ENCODE data around the gene NCOA7.

NCOA7 gene

DNA sequence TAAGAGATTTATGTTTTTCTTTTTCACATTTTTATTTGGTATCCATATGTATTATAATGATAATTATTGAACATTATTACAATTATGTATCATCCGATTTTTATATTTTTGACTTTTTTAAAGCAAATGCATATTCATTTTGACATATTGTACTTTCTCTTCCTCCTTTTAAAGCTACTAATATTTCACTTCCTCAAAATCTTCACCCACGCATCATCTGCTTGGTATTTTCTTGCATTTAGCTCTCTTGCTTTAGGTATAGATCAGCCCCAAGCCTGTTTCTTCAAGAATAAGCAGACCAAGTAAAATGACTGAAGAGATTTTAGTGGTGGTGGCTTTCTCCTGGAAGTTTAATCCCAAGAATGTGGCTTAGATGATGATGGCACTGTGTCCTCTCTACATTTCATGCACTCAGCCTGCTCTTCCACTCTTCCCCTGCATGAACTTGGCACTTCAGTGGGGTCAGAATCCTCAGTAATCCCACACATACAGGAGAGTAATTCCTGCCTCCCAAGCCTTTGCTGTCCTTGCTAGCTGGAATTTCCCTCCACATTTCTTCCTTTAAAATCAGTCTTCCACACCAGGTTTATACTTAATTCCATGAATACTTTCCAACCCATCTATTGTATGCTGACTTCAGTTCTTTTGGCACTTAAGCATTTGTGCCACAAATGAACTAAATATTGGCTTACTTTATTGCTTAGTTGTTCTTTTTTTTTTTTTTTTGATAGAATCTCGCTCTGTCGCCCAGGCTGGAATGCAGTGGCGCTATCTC lies 8.2 kb downstream of the NCOA7 start:
- TF ChIP-seq, protein P1, sequence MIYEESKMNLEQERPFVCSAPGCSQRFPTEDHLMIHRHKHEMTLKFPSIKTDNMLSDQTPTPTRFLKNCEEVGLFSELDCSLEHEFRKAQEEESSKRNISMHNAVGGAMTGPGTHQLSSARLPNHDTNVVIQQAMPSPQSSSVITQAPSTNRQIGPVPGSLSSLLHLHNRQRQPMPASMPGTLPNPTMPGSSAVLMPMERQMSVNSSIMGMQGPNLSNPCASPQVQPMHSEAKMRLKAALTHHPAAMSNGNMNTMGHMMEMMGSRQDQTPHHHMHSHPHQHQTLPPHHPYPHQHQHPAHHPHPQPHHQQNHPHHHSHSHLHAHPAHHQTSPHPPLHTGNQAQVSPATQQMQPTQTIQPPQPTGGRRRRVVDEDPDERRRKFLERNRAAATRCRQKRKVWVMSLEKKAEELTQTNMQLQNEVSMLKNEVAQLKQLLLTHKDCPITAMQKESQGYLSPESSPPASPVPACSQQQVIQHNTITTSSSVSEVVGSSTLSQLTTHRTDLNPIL (CRISPR knock-in tag; IDR thresholded peaks at IDR 0.05; ENCODE audit: low read depth): no peak
- TF ChIP-seq, protein P2, sequence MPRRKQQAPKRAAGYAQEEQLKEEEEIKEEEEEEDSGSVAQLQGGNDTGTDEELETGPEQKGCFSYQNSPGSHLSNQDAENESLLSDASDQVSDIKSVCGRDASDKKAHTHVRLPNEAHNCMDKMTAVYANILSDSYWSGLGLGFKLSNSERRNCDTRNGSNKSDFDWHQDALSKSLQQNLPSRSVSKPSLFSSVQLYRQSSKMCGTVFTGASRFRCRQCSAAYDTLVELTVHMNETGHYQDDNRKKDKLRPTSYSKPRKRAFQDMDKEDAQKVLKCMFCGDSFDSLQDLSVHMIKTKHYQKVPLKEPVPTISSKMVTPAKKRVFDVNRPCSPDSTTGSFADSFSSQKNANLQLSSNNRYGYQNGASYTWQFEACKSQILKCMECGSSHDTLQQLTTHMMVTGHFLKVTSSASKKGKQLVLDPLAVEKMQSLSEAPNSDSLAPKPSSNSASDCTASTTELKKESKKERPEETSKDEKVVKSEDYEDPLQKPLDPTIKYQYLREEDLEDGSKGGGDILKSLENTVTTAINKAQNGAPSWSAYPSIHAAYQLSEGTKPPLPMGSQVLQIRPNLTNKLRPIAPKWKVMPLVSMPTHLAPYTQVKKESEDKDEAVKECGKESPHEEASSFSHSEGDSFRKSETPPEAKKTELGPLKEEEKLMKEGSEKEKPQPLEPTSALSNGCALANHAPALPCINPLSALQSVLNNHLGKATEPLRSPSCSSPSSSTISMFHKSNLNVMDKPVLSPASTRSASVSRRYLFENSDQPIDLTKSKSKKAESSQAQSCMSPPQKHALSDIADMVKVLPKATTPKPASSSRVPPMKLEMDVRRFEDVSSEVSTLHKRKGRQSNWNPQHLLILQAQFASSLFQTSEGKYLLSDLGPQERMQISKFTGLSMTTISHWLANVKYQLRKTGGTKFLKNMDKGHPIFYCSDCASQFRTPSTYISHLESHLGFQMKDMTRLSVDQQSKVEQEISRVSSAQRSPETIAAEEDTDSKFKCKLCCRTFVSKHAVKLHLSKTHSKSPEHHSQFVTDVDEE (CRISPR knock-in tag; IDR thresholded peaks at IDR 0.05): no peak
- TF ChIP-seq, protein P3, sequence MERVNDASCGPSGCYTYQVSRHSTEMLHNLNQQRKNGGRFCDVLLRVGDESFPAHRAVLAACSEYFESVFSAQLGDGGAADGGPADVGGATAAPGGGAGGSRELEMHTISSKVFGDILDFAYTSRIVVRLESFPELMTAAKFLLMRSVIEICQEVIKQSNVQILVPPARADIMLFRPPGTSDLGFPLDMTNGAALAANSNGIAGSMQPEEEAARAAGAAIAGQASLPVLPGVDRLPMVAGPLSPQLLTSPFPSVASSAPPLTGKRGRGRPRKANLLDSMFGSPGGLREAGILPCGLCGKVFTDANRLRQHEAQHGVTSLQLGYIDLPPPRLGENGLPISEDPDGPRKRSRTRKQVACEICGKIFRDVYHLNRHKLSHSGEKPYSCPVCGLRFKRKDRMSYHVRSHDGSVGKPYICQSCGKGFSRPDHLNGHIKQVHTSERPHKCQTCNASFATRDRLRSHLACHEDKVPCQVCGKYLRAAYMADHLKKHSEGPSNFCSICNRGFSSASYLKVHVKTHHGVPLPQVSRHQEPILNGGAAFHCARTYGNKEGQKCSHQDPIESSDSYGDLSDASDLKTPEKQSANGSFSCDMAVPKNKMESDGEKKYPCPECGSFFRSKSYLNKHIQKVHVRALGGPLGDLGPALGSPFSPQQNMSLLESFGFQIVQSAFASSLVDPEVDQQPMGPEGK (CRISPR knock-in tag; IDR thresholded peaks at IDR 0.05; ENCODE audit: borderline replicate concordance): no peak
- TF ChIP-seq GLIS3 (CRISPR knock-in tag; IDR thresholded peaks at IDR 0.05): no peak
- no peak for TF ChIP-seq OSR1 (CRISPR knock-in tag; IDR thresholded peaks at IDR 0.05)
- no peak for TF ChIP-seq ZNF8 (CRISPR knock-in tag; IDR thresholded peaks at IDR 0.05)
- TF ChIP-seq ZC3H10 (CRISPR knock-in tag; IDR thresholded peaks at IDR 0.05): no peak
- TF ChIP-seq ZNF70 (CRISPR knock-in tag; IDR thresholded peaks at IDR 0.05): no peak
- no peak for TF ChIP-seq ZFP30 (CRISPR knock-in tag; IDR thresholded peaks at IDR 0.05)
- TF ChIP-seq, protein P4, sequence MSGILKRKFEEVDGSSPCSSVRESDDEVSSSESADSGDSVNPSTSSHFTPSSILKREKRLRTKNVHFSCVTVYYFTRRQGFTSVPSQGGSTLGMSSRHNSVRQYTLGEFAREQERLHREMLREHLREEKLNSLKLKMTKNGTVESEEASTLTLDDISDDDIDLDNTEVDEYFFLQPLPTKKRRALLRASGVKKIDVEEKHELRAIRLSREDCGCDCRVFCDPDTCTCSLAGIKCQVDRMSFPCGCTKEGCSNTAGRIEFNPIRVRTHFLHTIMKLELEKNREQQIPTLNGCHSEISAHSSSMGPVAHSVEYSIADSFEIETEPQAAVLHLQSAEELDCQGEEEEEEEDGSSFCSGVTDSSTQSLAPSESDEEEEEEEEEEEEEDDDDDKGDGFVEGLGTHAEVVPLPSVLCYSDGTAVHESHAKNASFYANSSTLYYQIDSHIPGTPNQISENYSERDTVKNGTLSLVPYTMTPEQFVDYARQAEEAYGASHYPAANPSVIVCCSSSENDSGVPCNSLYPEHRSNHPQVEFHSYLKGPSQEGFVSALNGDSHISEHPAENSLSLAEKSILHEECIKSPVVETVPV (CRISPR knock-in tag; IDR thresholded peaks at IDR 0.05): no peak
- TF ChIP-seq RARB (CRISPR knock-in tag; IDR thresholded peaks at IDR 0.05): no peak
- no peak for TF ChIP-seq ZNF565 (CRISPR knock-in tag; conservative IDR thresholded peaks at IDR 0.05; ENCODE audit: low read depth)
- no peak for TF ChIP-seq PPARA (CRISPR knock-in tag; IDR thresholded peaks at IDR 0.05; ENCODE audit: borderline replicate concordance)
- ATAC-seq: peak; percentile 39

DNA sequence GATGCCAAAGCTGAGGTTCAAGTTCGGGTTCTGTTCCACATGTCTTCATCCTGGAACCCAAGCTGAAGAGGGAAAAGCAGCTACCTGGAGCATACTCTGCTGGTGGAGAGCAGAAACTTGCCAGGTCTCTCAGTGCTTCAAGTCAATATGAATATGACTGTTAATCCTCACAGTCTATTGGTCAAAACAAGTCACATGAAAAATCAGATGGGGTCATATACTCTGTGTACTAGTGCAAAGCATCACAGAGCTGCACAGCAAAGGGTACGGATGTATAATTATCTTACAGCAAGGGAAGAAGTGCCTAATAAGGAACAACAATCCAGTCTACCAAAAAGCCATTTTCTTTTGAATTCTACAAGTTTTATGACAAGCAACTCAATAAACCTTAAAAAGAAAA lies 11.6 kb downstream of the NCOA7 start:
- no peak for ATAC-seq
- no peak for TF ChIP-seq ZNF70 (CRISPR knock-in tag; IDR thresholded peaks at IDR 0.05)
- TF ChIP-seq TCF4 (CRISPR knock-in tag; IDR thresholded peaks at IDR 0.05; ENCODE audit: borderline replicate concordance): no peak
- TF ChIP-seq ZC3H10 (CRISPR knock-in tag; IDR thresholded peaks at IDR 0.05): no peak
- TF ChIP-seq ARNTL (CRISPR knock-in tag; IDR thresholded peaks at IDR 0.05; ENCODE audit: borderline replicate concordance, low read depth): no peak
- TF ChIP-seq GLIS3 (CRISPR knock-in tag; IDR thresholded peaks at IDR 0.05): no peak
- TF ChIP-seq, protein P5, sequence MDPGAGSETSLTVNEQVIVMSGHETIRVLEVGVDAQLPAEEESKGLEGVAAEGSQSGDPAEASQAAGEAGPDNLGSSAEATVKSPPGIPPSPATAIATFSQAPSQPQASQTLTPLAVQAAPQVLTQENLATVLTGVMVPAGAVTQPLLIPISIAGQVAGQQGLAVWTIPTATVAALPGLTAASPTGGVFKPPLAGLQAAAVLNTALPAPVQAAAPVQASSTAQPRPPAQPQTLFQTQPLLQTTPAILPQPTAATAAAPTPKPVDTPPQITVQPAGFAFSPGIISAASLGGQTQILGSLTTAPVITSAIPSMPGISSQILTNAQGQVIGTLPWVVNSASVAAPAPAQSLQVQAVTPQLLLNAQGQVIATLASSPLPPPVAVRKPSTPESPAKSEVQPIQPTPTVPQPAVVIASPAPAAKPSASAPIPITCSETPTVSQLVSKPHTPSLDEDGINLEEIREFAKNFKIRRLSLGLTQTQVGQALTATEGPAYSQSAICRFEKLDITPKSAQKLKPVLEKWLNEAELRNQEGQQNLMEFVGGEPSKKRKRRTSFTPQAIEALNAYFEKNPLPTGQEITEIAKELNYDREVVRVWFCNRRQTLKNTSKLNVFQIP (CRISPR knock-in tag; IDR thresholded peaks at IDR 0.05; ENCODE audit: borderline replicate concordance, low read depth): no peak
- TF ChIP-seq ZNF8 (CRISPR knock-in tag; IDR thresholded peaks at IDR 0.05): no peak
- TF ChIP-seq BACH2 (CRISPR knock-in tag; IDR thresholded peaks at IDR 0.05; ENCODE audit: borderline replicate concordance): no peak
- TF ChIP-seq RARB (CRISPR knock-in tag; IDR thresholded peaks at IDR 0.05): no peak
- TF ChIP-seq PPARA (CRISPR knock-in tag; IDR thresholded peaks at IDR 0.05; ENCODE audit: borderline replicate concordance): no peak
- no peak for TF ChIP-seq OSR1 (CRISPR knock-in tag; IDR thresholded peaks at IDR 0.05)
- TF ChIP-seq TOX (CRISPR knock-in tag; IDR thresholded peaks at IDR 0.05; ENCODE audit: borderline replicate concordance): no peak
- TF ChIP-seq CSDC2 (CRISPR knock-in tag; IDR thresholded peaks at IDR 0.05): no peak
- no peak for TF ChIP-seq ESRRG (CRISPR knock-in tag; IDR thresholded peaks at IDR 0.05)
- TF ChIP-seq SNAI2 (CRISPR knock-in tag; IDR thresholded peaks at IDR 0.05): no peak
- no peak for TF ChIP-seq ZFP30 (CRISPR knock-in tag; IDR thresholded peaks at IDR 0.05)
- TF ChIP-seq, protein P4 (CRISPR knock-in tag; IDR thresholded peaks at IDR 0.05): no peak
- TF ChIP-seq, protein P1 (CRISPR knock-in tag; IDR thresholded peaks at IDR 0.05; ENCODE audit: low read depth): no peak
- TF ChIP-seq, protein P3 (CRISPR knock-in tag; IDR thresholded peaks at IDR 0.05; ENCODE audit: borderline replicate concordance): no peak
